A549 (cell line): ENCODE data around the gene ITSN1. TPM values are rescaled to one million over a fixed set of nuclear protein-coding genes. Genes with fewer than 3 reads are reported as not detected.

ENCODE experiments used
- ATAC-seq, 2 experiments: fragments of 200-7000 bp in 1 of 2; fragments of >200 bp in 1 of 2; cut with Nextera tagmentation in 1 of 2; cut with Tn5 transposase in 1 of 2; 3 replicates each; pipeline versions ENCODE4 v1.8.0 to v1.9.1; 2018 to 2020; ENCODE audit warnings: mild to moderate bottlenecking in 1 of 2, moderate library complexity in 1 of 2
- CTCF ChIA-PET: fragments of 300-600 bp; sonication (Branson Sonifier 250); formaldehyde crosslinking; extraction: SDS; loops from one replicate; lab custom pipeline; 2021; ENCODE audit warnings: antibody characterized with exemption, inconsistent platforms; lab: Yijun Ruan, JAX
- POLR2A ChIA-PET: fragments of 350-600 bp; formaldehyde crosslinking; extraction: SDS; loops from one replicate; lab custom pipeline; 2021; ENCODE audit warnings: antibody characterized with exemption, inconsistent platforms; lab: Yijun Ruan, JAX
- DNase-seq, 2 experiments: peaks; one replicate each; pipeline versions ENCODE4 v3.0.0 to v3.0.0-alpha.2; 2011 to 2016; ENCODE audit warnings: low read depth in 1 of 2, low spot score in 1 of 2
- FAIRE-seq: peaks from 2 replicates; lab custom pipeline; 2011; peaks lifted over from hg19 to GRCh38; lab: Jason Lieb, UNC
- H3K27ac ChIP-seq, 2 experiments: fragments of >200 bp; sonication (Bioruptor Twin); formaldehyde crosslinking; 3 replicates each; pipeline ENCODE4 v1.5.1; 2016 to 2017
- H3K4me1 ChIP-seq: fragments of >200 bp; sonication (Bioruptor Twin); formaldehyde crosslinking; 3 replicates; pipeline ENCODE4 v1.6.1; 2016
- H3K4me2 ChIP-seq: fragments of >200 bp; sonication (Bioruptor Twin); formaldehyde crosslinking; 3 replicates; pipeline ENCODE4 v1.6.1; 2016
- H3K4me3 ChIP-seq: fragments of >200 bp; sonication (Bioruptor Twin); formaldehyde crosslinking; 3 replicates; pipeline ENCODE4 v1.5.1; 2016
- H3K9me3 ChIP-seq: fragments of >200 bp; sonication (Bioruptor Twin); formaldehyde crosslinking; 3 replicates; pipeline ENCODE4 v1.6.1; 2016
- CEBPB ChIP-seq, 2 experiments: fragments of >200 bp in 1 of 2; sonication (Bioruptor Twin) in 1 of 2; formaldehyde crosslinking in 1 of 2; IDR thresholded peaks; 2 replicates each; pipeline ENCODE4 v1.6.1; 2012 to 2016
- CHD4 ChIP-seq: fragments of 200-600 bp; sonication (generic); IDR thresholded peaks from 2 replicates; pipeline ENCODE4 v1.6.1; 2016; ENCODE audit warnings: antibody characterized with exemption, mild to moderate bottlenecking, borderline replicate concordance
- EHF ChIP-seq: fragments of 250-450 bp; sonication (Bioruptor Pico); IDR thresholded peaks from 2 replicates; pipeline ENCODE4 v1.5.0; 2020; ENCODE audit warnings: mild to moderate bottlenecking
- EHMT2 ChIP-seq: fragments of 200-600 bp; sonication (generic); IDR thresholded peaks from 2 replicates; pipeline ENCODE4 v1.6.1; 2016; ENCODE audit warnings: antibody characterized with exemption, low read depth, mild to moderate bottlenecking, moderate library complexity
- HDAC2 ChIP-seq: fragments of 200-600 bp; sonication (generic); IDR thresholded peaks from 2 replicates; pipeline ENCODE4 v1.6.1; 2016
- HEYL ChIP-seq: fragments of 250-450 bp; sonication (Bioruptor Pico); IDR thresholded peaks from 2 replicates; pipeline ENCODE4 v1.8.0; 2021; ENCODE audit warnings: mild to moderate bottlenecking, moderate library complexity
- JUNB ChIP-seq: fragments of >200 bp; sonication (Bioruptor Twin); formaldehyde crosslinking; IDR thresholded peaks from 2 replicates; pipeline ENCODE4 v1.6.1; 2016
- KDM1A ChIP-seq: fragments of 200-600 bp; sonication (generic); IDR thresholded peaks from 2 replicates; pipeline ENCODE4 v1.6.1; 2016; ENCODE audit warnings: low read depth, mild to moderate bottlenecking
- MAZ ChIP-seq: fragments of 150-350 bp; IDR thresholded peaks from 2 replicates; pipeline ENCODE4 v1.6.1; 2014; ENCODE audit warnings: antibody characterized with exemption, low read depth, low read length, borderline replicate concordance
- RNF2 ChIP-seq: fragments of 200-600 bp; sonication (generic); IDR thresholded peaks from 2 replicates; pipeline ENCODE4 v1.6.1; 2016; ENCODE audit warnings: low read depth, mild to moderate bottlenecking, antibody characterized with exemption, moderate library complexity, borderline replicate concordance
- SREBF2 ChIP-seq: fragments of 450-650 bp; IDR thresholded peaks from 2 replicates; pipeline ENCODE4 v1.6.1; 2014; ENCODE audit warnings: mild to moderate bottlenecking, moderate library complexity
- TP53 ChIP-seq: fragments of 250-450 bp; sonication (Bioruptor Pico); IDR thresholded peaks from 2 replicates; pipeline ENCODE4 v1.5.0; 2021; ENCODE audit warnings: mild to moderate bottlenecking, moderate library complexity
- ZFP36 ChIP-seq: fragments of 450-650 bp; IDR thresholded peaks from 2 replicates; pipeline ENCODE4 v1.6.1; 2014; ENCODE audit warnings: borderline replicate concordance; ENCODE audit not compliant: partially characterized antibody
- WGBS: methylation state at CpG from one replicate; pipeline ENCODE4 v1.1.6; 2017; ENCODE audit errors: missing lambda C conversion rate; 5-methylcytosine and 5-hydroxymethylcytosine counted together
- polyA plus RNA-seq, 4 experiments: library from polyadenylated mRNA; depleted of rRNA in 3 of 4; stranded (reverse); fragments of >200 nt; fragmentation: RNase III in 1 of 4; extraction: RNeasy Plus Mini Kit Qiagen cat#74134 plus additional on column Dnase treatment in 1 of 4; gene quantifications; 2 replicates in 3 of 4; 3 replicates in 1 of 4; pipeline ENCODE4 v1.2.3, GENCODE V29; 2011 to 2017
- TF ChIP-seq, protein P1 (sequence below): fragments of 250-450 bp; sonication (Bioruptor Pico); IDR thresholded peaks from 2 replicates; pipeline ENCODE4 v1.5.0; 2021; ENCODE audit warnings: mild to moderate bottlenecking, moderate library complexity, borderline replicate concordance
- TF ChIP-seq, protein P2 (sequence below): IDR thresholded peaks from 2 replicates; pipeline ENCODE4 v1.6.1; 2012; ENCODE audit warnings: low read depth, borderline replicate concordance
- TF ChIP-seq, protein P3 (sequence below): fragments of 150-350 bp; IDR thresholded peaks from 2 replicates; pipeline ENCODE4 v1.6.1; 2014; ENCODE audit warnings: low read depth, mild to moderate bottlenecking, low read length
- TF ChIP-seq, protein P4 (sequence below): fragments of >200 bp; sonication (Bioruptor Twin); formaldehyde crosslinking; IDR thresholded peaks from 3 replicates; pipeline ENCODE4 v1.6.1; 2016

The ITSN1 gene
- polyA plus RNA-seq, 2 of the 4 experiments (the other 2 are of a cell fraction), result 15.2 to 23.7 TPM

DNA sequence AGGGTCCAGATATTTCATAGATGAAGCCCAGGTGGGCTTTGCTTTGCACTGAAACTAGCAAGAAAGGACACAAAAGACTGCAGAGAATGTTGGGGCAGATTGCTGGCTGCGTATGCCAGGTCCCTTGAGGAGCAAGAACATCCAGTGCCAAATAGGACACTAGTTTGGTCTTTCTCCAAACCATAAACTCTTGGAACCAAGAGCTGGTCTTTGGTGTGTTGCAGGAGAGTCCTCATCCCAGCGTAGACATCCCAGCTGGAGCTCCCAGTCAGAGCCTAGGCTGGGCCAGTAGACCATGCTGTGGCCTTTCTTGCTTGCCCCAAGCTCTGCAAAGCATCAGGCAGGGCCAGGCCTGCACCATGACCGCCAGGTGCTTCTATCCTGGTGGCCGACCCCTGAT, 185.8 kb downstream of the ITSN1 start (continued):
- no peak for TF ChIP-seq CHD4
- TF ChIP-seq RNF2, result no peak
- TF ChIP-seq KDM1A, result no peak
- TF ChIP-seq, protein P1, sequence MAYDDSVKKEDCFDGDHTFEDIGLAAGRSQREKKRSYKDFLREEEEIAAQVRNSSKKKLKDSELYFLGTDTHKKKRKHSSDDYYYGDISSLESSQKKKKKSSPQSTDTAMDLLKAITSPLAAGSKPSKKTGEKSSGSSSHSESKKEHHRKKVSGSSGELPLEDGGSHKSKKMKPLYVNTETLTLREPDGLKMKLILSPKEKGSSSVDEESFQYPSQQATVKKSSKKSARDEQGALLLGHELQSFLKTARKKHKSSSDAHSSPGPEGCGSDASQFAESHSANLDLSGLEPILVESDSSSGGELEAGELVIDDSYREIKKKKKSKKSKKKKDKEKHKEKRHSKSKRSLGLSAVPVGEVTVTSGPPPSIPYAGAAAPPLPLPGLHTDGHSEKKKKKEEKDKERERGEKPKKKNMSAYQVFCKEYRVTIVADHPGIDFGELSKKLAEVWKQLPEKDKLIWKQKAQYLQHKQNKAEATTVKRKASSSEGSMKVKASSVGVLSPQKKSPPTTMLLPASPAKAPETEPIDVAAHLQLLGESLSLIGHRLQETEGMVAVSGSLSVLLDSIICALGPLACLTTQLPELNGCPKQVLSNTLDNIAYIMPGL (CRISPR knock-in tag), result no peak
- TF ChIP-seq JUNB, result no peak
- TF ChIP-seq HEYL (CRISPR knock-in tag), result no peak
- TF ChIP-seq, protein P2, sequence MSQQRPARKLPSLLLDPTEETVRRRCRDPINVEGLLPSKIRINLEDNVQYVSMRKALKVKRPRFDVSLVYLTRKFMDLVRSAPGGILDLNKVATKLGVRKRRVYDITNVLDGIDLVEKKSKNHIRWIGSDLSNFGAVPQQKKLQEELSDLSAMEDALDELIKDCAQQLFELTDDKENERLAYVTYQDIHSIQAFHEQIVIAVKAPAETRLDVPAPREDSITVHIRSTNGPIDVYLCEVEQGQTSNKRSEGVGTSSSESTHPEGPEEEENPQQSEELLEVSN, result no peak
- TF ChIP-seq EHF (CRISPR knock-in tag), result no peak

DNA sequence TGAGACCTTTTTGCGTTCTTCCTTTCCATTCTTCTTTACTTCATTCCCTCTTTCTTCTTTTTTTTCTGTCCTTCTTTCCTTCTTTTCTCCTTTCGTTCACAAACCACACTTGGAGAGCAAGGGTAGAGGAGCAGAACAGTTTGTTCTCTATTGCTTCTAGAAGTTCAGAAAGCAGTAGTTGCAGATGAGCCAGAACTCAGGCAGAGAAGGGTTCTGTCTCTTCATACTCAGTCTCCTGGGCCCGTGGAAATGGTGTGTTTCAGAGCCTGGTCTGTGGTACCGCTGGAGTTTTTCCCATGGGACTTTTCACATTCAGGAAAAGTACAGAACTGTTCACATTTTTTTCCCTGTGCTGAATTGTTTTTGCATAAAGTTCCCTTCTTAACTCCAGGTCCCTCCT, 186.3 kb downstream of the ITSN1 start:
- 89% methylated on average over 4 of the region's 4 CpGs for WGBS
- Histone ChIP-seq H3K4me2 (no peak overlapping the region), H3K4me3 (no peak overlapping the region), H3K27ac (no peak overlapping the region), H3K9me3 (no peaks in the 10 kb centered on the region), H3K4me1 (no peaks in the 10 kb centered on the region)
- POLR2A ChIA-PET, result no interaction called here
- no peak for DNase-seq
- CTCF ChIA-PET, result no interaction called here
- no peak for FAIRE-seq
- ATAC-seq, result no peak
- no peak for TF ChIP-seq JUNB
- TF ChIP-seq ZFP36, result no peak
- no peak for TF ChIP-seq SREBF2
- TF ChIP-seq, protein P3, sequence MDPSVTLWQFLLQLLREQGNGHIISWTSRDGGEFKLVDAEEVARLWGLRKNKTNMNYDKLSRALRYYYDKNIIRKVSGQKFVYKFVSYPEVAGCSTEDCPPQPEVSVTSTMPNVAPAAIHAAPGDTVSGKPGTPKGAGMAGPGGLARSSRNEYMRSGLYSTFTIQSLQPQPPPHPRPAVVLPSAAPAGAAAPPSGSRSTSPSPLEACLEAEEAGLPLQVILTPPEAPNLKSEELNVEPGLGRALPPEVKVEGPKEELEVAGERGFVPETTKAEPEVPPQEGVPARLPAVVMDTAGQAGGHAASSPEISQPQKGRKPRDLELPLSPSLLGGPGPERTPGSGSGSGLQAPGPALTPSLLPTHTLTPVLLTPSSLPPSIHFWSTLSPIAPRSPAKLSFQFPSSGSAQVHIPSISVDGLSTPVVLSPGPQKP, result no peak
- TF ChIP-seq, protein P4, sequence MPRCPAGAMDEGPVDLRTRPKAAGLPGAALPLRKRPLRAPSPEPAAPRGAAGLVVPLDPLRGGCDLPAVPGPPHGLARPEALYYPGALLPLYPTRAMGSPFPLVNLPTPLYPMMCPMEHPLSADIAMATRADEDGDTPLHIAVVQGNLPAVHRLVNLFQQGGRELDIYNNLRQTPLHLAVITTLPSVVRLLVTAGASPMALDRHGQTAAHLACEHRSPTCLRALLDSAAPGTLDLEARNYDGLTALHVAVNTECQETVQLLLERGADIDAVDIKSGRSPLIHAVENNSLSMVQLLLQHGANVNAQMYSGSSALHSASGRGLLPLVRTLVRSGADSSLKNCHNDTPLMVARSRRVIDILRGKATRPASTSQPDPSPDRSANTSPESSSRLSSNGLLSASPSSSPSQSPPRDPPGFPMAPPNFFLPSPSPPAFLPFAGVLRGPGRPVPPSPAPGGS, result no peak
- no peak for TF ChIP-seq TP53 (CRISPR knock-in tag)
- TF ChIP-seq HDAC2, result no peak
- TF ChIP-seq CEBPB (IDR thresholded peaks at IDR 0.05), result no peak
- no peak for TF ChIP-seq EHMT2
- TF ChIP-seq HEYL (CRISPR knock-in tag), result no peak

DNA sequence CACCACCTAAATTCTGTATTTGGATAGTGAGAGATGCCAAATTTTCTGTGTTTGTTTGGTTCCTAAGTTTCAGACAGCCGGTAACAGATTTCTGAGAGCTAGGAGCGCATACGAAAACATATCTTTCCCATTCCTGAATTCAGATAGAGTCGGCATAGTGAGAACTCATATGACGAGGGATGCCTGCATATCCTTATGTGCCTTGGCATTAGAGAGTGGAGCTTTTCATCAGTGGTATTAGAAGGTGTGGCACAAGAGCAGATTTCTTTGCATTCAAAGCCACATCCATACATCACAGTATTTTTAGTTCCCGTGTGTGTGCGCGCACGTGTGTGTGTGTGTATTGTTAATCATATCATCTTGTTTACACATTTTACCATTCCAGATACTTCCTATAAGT, 187.5 kb downstream of the ITSN1 start:
- no peak overlapping the region for H3K4me2 ChIP-seq
- H3K4me3 ChIP-seq, result no peak overlapping the region
- ATAC-seq (no peak), DNase-seq (no peak), FAIRE-seq (no peak)
- no peak for TF ChIP-seq MAZ
- H3K27ac ChIP-seq, result no peak overlapping the region
- ChIA-PET POLR2A (no interaction called here), CTCF (interaction anchor here (1.2 kb wide), 1 partner anchor 13 kb away, joined by 3 read pairs; no protein-coding TSS in a partner anchor)
- 95% methylated on average over 9 of the region's 9 CpGs for WGBS
- H3K4me1 ChIP-seq, result no peaks in the 10 kb centered on the region
- no peaks in the 10 kb centered on the region for H3K9me3 ChIP-seq
